ENCODE results near the gene GPC2.

GPC2 gene

GRCh38 chr7:100167912-100168323 is 9.3 kb downstream of the GPC2 start:
- DNase-seq: peak; percentile 72

GRCh38 chr7:100166970-100167911 is 9.9 kb downstream of the GPC2 start:
- DNase-seq: no peak

- DNase-seq: no peak
Observed at GRCh38 chr7:100166317-100166940, 10.8 kb downstream of the GPC2 start.

- no peak for DNase-seq
Observed at GRCh38 chr7:100163871-100164270, 13.3 kb downstream of the GPC2 start.

GRCh38 chr7:100163006-100163531 is 14.1 kb downstream of the GPC2 start:
- DNase-seq: no peak

GRCh38 chr7:100160067-100160466 is 17.1 kb downstream of the GPC2 start:
- DNase-seq: no peak

- peak; percentile 20 for DNase-seq
Observed at GRCh38 chr7:100159099-100159623, 18.0 kb downstream of the GPC2 start.

GRCh38 chr7:100158229-100159098 is 18.7 kb downstream of the GPC2 start, which contains the start of gene TRAPPC14:
TSS of gene TRAPPC14 (minus strand) at chr7:100158723. CDS start at chr7:100158499, 224 bp downstream.
- peak; percentile 80 for DNase-seq

GRCh38 chr7:100157334-100158228 is 19.6 kb downstream of the GPC2 start:
- no peak for DNase-seq

- no peak for DNase-seq
Observed at GRCh38 chr7:100157069-100157333, 20.2 kb downstream of the GPC2 start.

GRCh38 chr7:100156331-100157068 is 20.7 kb downstream of the GPC2 start:
- DNase-seq: peak; percentile 40

GRCh38 chr7:100155553-100156317 is 21.4 kb downstream of the GPC2 start:
- DNase-seq: no peak

- no peak for DNase-seq
Observed at GRCh38 chr7:100154651-100155491, 22.3 kb downstream of the GPC2 start.

GRCh38 chr7:100153708-100154535 is 23.3 kb downstream of the GPC2 start:
- DNase-seq: peak; percentile 58

- DNase-seq: no peak
Observed at GRCh38 chr7:100152937-100153666, 24.1 kb downstream of the GPC2 start.

- no peak for DNase-seq
Observed at GRCh38 chr7:100152404-100152803, 24.8 kb downstream of the GPC2 start.

GRCh38 chr7:100148559-100149328 is 28.4 kb downstream of the GPC2 start, which contains the start of gene LAMTOR4:
TSS of gene LAMTOR4 (plus strand) at chr7:100148918. CDS start at chr7:100148973, 55 bp downstream.
- DNase-seq: peak; percentile 99
